Effector CD4-positive, alpha-beta T cell (primary cell): ENCODE results near the gene MILR1.
"Not testable (repeated sequence)": the region's sequence is repeated elsewhere in the genome, so short reads cannot be mapped to it uniquely, and the experiment has no call there.

Source experiments
- DNase-seq: peaks from one replicate; pipeline ENCODE4 v3.0.0-alpha.2; 2020

MILR1 gene

GRCh38 chr17:64430036-64430435, 18.9 kb upstream of the MILR1 start:
- not testable (repeated sequence) for DNase-seq

- no peak for DNase-seq
Measured at GRCh38 chr17:64431534-64431933, 17.4 kb upstream of the MILR1 start.

DNA sequence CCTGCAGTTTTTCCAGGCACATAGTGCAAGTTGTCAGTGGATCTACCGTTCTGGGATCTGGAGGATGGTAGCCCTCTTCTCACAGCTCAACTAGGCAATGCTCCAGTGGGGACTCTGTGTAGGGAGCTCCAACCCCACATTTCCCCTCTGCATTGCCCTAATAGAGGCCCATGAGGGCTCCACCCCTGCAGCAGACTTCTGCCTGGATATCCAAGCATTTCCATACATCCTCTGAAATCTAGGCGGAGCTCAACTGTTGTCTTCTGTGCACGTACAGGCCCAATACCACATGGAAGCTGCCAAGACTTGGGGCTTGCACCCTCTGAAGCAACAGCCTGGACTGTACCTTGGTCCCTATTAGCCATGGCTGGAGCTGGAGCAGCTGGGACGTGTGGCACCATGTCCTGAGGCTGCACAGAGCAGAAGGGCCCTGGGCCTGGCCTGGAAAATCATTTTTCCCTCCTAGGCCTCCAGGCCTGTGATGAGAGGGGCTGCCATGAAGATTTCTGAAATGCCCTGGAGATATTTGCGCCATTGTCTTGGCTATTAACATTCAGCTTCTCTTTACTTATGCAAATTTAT, 10.9 kb upstream of the MILR1 start:
- DNase-seq: no peak

- not testable (repeated sequence) for DNase-seq
Measured at GRCh38 chr17:64439521-64439920, 9.4 kb upstream of the MILR1 start.

GRCh38 chr17:64439956-64440355, 9.0 kb upstream of the MILR1 start:
- DNase-seq: no peak

DNA sequence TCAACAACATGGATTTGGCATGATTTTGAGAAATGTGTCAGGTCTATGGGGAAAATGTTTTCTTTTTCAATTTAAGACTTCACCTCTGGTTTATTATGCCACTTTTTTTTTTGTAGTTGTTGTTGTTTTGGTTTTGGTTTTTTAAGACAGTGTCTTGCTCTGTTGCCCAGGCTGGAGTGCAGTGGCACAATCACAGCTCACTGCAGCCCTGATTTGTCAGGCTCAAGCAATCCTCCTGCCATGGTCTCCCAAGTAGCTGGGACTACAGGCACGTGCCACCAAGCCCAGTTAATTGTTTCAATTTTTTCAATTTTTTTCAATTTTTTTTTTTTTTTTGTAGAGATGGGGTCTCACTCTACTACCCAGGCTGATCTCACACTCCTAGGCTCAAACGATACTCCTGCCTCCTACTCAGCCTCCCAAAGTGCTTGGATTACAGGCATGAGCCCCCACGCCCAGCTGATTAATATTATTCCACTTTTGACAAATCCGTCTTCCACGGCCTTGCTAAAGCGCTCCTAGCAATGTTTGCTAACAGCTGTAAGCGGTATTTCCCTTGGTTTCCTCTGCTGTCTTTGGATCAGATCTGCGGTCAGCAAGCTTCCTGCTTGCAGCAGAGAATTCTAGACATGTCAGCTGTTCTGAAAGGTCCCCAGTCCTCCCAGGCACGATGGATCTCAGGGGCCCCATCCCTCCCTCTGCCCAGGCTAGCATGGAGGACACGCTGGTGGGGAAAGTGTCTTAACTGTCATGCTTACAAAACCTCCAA, 7.0 kb upstream of the MILR1 start:
- no peak for DNase-seq

- DNase-seq: no peak
Measured at GRCh38 chr17:64442541-64442971, 6.4 kb upstream of the MILR1 start.

- no peak for DNase-seq
Measured at GRCh38 chr17:64443086-64443760, 5.7 kb upstream of the MILR1 start.

DNA sequence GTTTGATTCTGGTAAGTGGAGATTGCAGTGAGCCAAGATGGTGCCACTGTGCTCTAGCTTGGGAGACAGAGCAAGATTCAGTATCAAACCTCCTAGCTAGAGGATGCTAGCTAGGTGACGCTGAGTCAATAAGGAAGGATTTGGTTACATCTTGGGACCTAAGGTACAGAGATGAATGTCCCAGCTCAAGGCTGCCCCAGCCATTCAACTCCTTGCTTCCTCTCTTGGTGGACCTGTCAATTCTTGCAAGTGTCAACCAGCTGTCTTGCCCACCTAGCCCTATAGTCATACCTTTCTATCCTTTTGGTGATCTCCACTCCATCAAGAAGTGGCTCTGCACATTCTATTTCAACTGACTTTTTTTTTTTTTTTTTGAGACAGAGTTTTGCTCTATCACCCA, 1.4 kb upstream of the MILR1 start:
- DNase-seq: no peak

GRCh38 chr17:64449545-64449944, 630 bp downstream of the MILR1 start:
- no peak for DNase-seq

- DNase-seq: no peak
Measured at GRCh38 chr17:64455993-64456885, 7.3 kb downstream of the MILR1 start.

- no peak for DNase-seq
Measured at GRCh38 chr17:64457156-64457555, 8.2 kb downstream of the MILR1 start.

DNA sequence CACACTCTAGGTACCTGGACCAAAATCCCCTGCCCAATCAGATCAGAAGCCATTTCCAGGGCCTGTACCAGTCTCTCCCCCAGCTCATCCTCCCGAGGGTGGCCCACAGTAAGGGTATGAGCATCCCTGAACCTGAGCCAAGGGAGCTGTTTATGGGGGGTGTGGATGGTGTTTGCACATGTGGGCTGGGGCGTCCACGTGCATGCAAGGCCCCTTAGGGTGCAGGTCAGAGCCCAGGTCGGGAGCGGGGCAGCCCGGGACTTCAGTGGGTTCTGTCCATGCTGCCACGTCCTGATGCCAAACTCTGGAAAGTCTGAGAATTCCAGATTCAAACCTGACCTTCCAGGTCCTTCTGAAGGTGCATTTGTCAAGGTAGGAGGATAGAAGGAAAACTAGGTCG, 9.8 kb downstream of the MILR1 start:
- no peak for DNase-seq

GRCh38 chr17:64459284-64459747, 10.4 kb downstream of the MILR1 start:
- no peak for DNase-seq

- DNase-seq: not testable (repeated sequence)
Measured at GRCh38 chr17:64459818-64460217, 10.9 kb downstream of the MILR1 start.

GRCh38 chr17:64460955-64461354, 12.0 kb downstream of the MILR1 start:
- no peak for DNase-seq

GRCh38 chr17:64461788-64462187, 12.9 kb downstream of the MILR1 start:
- no peak for DNase-seq

DNA sequence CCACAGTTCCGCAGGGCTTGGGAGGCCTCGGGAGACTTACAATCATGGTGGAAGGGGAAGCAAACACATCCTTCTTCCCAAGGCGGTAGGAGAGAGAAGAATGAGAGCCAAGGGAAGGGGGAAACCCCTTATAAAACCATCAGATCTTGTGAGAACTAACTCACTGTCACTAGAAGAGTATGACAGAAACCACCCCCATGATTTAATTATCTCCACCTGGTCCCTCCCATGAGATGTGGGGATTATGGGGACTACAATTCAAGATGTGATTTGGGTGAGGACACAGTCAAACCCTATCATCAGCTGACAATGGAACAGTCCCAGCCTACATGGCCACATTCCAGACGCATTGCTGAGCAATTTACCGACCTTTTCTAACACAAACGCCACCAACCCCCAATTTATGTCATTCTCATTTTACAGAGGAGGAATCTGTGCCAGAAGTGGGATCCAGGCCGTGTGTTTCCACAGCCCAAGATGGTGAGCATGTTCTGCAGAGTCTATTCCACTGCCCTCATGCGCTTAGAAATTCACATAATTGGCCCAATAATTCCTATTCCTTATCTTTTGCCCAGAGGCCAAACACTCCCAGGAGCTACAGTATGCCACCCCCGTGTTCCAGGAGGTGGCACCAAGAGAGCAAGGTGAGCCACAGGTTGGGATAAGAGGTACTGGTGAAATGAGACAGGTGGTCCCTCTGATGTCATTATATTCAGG, 17.3 kb downstream of the MILR1 start:
- DNase-seq: no peak

DNA sequence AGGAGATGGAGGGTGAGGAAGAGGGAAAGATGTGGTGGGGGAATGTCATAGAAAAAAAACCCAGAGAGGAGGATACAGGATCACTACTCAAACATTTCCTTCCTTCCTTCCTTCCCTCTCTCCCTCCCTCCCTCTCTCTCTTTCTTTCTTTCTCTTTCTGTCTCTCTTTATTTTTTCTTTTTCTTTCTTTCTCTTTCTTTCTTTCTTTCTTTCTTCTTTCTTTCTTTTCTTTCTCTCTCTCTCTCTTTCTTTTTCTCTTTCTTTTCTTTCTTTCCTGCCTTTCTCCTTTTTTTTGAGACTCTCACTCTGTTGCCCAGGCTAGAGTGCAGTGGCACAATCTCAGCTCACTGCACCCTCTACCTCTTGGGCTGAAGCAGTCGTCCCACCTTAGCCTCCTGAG, 17.9 kb downstream of the MILR1 start:
- not testable (repeated sequence) for DNase-seq

DNA sequence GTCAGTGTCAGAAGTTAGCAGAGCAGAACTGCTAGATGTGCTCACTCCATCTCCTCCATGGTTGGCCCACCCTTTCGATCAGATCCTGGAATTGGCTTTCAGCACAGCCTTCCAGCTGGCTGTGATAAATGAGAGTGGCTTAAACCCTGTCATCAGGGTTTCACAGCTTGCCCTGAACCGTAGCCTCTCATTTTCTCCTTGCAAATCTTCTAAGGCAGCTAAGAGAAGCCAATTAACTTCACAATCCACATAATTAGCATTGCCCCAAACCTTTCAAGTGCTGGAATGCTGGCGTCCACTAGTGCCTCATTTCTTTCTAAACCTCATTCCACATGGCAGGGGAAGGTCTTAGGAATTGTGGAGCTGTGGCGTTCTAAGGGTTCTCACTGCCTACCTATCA, 21.7 kb downstream of the MILR1 start:
- no peak for DNase-seq

GRCh38 chr17:64471440-64471839, 22.5 kb downstream of the MILR1 start:
- DNase-seq: no peak

- DNase-seq: no peak
Measured at GRCh38 chr17:64472564-64472963, 23.6 kb downstream of the MILR1 start.
